Lower leg skin (tissue), 4 donors: ENCODE data around the gene SYT17. TPM values are rescaled to one million over a fixed set of nuclear protein-coding genes. Genes with fewer than 3 reads are reported as not detected.

Experiments
- DNase-seq, 2 donors: peaks; one replicate each; pipeline ENCODE4 v3.0.0-alpha.2; 2019; ENCODE audit warnings: low spot score in 2 of 2
- H3K4me3 ChIP-seq: fragments of 200-600 bp; sonication (generic); 2 replicates; pipeline ENCODE4 v1.5.1; 2017; ENCODE audit warnings: mild to moderate bottlenecking, low read depth; ENCODE audit not compliant: poor library complexity, severe bottlenecking
- POLR2A ChIP-seq, 2 donors: fragments of 450-650 bp; IDR thresholded peaks; one replicate each; pipeline ENCODE4 v1.6.1; 2016 to 2017; ENCODE audit warnings: antibody characterized with exemption in 2 of 2, mild to moderate bottlenecking in 1 of 2, moderate library complexity in 1 of 2
- WGBS, 2 donors: methylation state at CpG; one replicate each; pipeline ENCODE4 v1.1.5; 2018; 5-methylcytosine and 5-hydroxymethylcytosine counted together
- intact Hi-C: fragments of 100-400 bp; cut with DNase I; formaldehyde crosslinking; loops from one replicate; pipeline ENCODE4 v1.15.0; 2023; ENCODE audit warnings: low total_unique reads
- total RNA-seq, 4 donors: library from RNA; depleted of rRNA; stranded (reverse); fragments of >200 nt; gene quantifications; one replicate each; pipeline ENCODE4 v1.1.0, GENCODE V29; 2016
- TF ChIP-seq, protein P1 (sequence below), 3 donors: fragments of 450-650 bp; IDR thresholded peaks; one replicate each; pipeline ENCODE4 v1.5.1; 2016; ENCODE audit warnings: antibody characterized with exemption in 3 of 3, mild to moderate bottlenecking in 3 of 3, moderate library complexity in 2 of 3

SYT17 gene
- total RNA-seq, 4 donors from 2014 or later: 3.7 to 9.0 (median 4.8) TPM

DNA sequence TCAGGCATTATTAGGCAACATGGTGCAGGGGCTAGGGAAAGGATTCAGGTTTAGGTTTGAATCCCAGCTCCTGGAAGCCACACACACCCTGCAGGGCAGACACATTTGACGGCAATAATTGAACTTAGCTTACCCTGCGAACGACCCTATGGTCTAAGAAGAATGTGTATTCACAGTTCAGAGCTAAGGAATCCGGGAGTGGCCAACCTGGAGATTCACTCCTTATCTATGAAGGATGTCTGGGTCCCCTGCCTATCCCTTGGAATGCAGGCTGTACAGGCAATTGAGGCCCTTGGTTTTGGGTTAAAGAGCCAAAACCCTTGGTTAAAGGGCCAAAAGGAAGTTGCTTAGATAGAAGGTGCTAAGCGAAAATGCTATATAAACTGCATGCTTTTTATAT lies 2.9 kb upstream of the SYT17 start:
- no peak overlapping the region for H3K4me3 ChIP-seq
- intact Hi-C loops: loop anchor here (5.0 kb wide), 1 partner anchor 78 kb away; no protein-coding TSS in a partner anchor
- DNase-seq: no peak
- TF ChIP-seq, protein P1, sequence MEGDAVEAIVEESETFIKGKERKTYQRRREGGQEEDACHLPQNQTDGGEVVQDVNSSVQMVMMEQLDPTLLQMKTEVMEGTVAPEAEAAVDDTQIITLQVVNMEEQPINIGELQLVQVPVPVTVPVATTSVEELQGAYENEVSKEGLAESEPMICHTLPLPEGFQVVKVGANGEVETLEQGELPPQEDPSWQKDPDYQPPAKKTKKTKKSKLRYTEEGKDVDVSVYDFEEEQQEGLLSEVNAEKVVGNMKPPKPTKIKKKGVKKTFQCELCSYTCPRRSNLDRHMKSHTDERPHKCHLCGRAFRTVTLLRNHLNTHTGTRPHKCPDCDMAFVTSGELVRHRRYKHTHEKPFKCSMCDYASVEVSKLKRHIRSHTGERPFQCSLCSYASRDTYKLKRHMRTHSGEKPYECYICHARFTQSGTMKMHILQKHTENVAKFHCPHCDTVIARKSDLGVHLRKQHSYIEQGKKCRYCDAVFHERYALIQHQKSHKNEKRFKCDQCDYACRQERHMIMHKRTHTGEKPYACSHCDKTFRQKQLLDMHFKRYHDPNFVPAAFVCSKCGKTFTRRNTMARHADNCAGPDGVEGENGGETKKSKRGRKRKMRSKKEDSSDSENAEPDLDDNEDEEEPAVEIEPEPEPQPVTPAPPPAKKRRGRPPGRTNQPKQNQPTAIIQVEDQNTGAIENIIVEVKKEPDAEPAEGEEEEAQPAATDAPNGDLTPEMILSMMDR (IDR thresholded peaks at IDR 0.05): no peak
- TF ChIP-seq POLR2A (IDR thresholded peaks at IDR 0.05): no peak
- WGBS, 2 donors: 77 to 83% methylated on average over 5 of the region's 5 CpGs

DNA sequence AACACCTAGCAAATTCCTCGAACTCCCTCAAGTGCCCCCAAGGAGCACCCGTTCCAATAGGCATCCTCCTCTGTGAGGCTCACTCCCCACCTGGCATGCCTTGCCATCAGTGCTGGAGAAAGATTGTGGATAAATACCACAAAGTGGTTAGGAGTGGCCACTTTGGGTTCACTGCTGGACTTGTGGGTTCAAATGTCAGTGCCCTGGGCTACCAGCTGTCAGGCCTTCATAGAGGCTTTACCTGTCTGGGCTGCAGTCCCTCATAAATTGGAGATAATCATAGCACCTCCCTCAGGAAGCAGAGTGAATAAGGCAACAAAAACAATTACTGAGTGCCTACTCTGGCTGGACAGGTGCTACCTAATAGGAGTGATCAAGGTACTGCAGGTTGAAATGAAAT lies 1.5 kb upstream of the SYT17 start:
- no peak overlapping the region for H3K4me3 ChIP-seq
- 80 to 85% methylated on average over 2 of the region's 2 CpGs for WGBS, 2 donors
- intact Hi-C loops: loop anchor here (5.0 kb wide), 1 partner anchor 79 kb away; no protein-coding TSS in a partner anchor
- no peak for TF ChIP-seq POLR2A (IDR thresholded peaks at IDR 0.05)
- TF ChIP-seq, protein P1 (IDR thresholded peaks at IDR 0.05): no peak
- DNase-seq: no peak

DNA sequence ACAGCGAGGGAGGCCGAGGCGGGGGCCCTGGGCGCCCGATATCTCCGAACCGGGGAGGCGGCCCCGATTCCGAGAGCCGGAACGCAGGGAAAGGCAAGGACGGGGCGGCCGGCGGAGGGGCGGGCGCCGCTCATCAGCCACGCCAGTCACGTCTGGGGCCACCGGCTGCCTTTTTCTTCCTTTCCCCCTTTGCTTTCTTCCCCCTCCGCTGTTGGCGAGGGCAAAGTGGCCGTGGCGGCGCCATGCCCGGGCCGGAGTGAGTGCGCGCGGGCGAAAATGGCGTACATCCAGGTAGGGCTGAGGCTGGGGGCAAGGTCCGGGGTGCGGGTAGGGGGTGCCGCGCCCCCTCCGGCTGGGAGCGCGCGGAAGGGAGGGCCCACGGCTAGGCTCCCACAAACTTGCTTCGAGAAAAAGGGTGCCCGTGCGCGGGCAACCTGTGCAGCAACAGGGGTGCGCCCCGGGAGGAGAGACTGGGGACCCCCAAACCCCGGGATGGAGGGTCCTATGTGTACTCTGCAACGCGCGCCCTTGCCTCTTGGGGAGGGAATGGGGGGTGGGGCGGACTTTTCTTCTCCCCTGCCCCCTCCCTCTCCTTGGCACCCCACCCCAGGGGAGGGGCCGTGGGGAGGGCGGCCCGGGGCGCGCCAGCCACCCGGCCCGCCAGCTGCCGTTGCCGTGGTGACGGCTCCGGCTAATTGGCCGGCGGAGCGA lies 486 bp downstream of the SYT17 start:
- 0 to 1% methylated on average over 27 to 34 of the region's 68 CpGs for WGBS, 2 donors
- DNase-seq: no peak
- peak overlapping the region; percentile 8 for H3K4me3 ChIP-seq
- no peak for TF ChIP-seq POLR2A (IDR thresholded peaks at IDR 0.05)
- TF ChIP-seq, protein P1 (IDR thresholded peaks at IDR 0.05): no peak
- intact Hi-C loops: loop anchor here (5.0 kb wide), 1 partner anchor 81 kb away; no protein-coding TSS in a partner anchor

DNA sequence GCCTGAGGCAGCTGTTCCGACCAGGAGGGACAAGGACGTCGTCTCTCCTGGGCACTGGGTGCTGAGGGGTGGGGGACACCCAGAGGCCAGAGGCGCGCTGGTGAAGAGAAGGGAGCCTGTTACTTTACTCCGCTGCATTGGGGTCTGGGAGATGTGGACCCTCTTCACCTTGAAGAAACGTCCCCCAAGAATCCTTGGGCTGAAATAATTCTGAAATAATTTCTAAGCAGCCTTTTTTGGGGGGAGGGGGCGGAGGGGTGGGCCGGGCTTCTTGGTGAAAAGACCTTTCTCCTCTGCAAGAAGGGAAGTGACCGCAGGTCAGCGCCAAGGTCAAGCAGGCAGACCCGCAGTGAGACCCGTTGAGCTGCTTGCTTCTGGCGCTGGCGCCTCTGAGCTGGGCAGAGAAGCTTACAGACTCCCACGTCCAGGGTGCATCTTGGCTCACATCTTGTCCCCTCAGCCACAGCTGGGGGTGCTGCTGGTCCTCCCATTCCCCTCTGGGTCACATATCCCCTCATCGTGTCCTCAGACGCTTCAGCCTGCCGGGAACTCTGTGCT lies 1.1 kb downstream of the SYT17 start:
- DNase-seq: no peak
- WGBS, 2 donors: 24 to 42% methylated on average over 13 to 19 of the region's 19 CpGs
- TF ChIP-seq, protein P1 (IDR thresholded peaks at IDR 0.05): no peak
- no peak for TF ChIP-seq POLR2A (IDR thresholded peaks at IDR 0.05)
- intact Hi-C loops: loop anchor here (5.0 kb wide), 1 partner anchor 82 kb away; no protein-coding TSS in a partner anchor
- H3K4me3 ChIP-seq: no peak overlapping the region

DNA sequence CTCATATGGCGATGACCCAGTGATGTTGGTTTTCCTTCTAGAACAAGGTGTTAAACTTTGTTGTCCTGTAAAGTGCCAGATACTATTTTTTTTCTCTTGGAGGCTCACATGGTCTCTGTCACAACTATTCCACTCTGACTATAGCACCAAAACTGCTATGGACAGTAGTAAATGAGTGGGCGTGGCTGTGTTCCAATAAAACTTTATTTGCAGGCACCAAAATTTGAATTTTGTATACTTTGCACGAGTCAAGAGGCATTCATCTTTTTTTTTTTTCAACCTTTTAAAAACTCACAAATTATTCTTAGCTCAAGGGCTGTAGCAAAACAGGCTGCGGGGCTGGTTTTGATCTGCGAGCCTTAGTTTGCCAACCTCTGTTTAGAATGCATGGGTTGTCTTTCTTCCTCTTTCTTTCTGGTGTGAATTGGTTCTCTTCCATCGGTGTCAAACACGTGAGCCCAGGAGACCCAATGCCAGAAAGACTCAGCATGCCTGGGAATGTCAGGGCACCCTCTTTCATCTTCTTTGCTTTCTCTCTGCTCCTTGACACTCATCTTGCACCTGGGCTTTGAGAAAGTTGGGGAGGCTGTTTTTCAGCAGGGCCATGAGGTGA lies 2.1 kb downstream of the SYT17 start:
- TF ChIP-seq, protein P1 (IDR thresholded peaks at IDR 0.05): no peak
- no peak for TF ChIP-seq POLR2A (IDR thresholded peaks at IDR 0.05)
- 50 to 52% methylated on average over 7 of the region's 7 CpGs for WGBS, 2 donors

More for the DNA sequence above, 2.1 kb downstream of the SYT17 start:
- no peak for DNase-seq
- intact Hi-C loops: no loop called here
- no peak overlapping the region for H3K4me3 ChIP-seq
